Measurements from ENCODE around the gene TMEM175.

Gene TMEM175

GRCh38 chr4:1003271-1004070 lies 71.2 kb downstream of the TMEM175 start:
- DNase-seq (ENCODE audit: low spot score): no peak

- DNase-seq (ENCODE audit: low spot score): no peak
Observed at GRCh38 chr4:1004071-1004418, 71.8 kb downstream of the TMEM175 start.

GRCh38 chr4:1004557-1005485 lies 72.6 kb downstream of the TMEM175 start:
- DNase-seq (ENCODE audit: low spot score): no peak

DNA sequence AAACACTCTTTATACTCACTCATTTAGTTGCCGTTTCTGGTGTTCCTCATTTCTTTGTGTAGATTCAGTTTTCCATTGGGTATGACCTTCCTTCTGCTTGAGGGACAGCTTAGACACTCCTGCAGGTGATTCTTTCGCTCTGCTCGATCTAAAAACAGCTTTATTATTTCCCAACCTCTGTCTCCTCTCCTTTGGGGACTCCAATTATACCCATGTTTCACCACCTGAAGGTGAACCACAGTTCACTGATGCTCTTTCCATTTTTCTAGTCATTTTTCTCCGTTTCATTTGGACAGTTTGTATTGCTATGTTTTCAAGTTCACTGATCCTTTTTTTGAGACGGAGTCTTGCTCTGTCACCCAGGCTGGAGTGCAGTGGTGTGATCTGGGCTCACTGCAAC lies 74.6 kb downstream of the TMEM175 start:
- DNase-seq (ENCODE audit: low spot score): no peak

All from NAMALWA (cell line).